ENCODE results near the gene CCDC88B.
A peak's percentile ranks its signal among the peaks of the same experiment; 100 is the strongest.
"Not testable (repeated sequence)": the region's sequence is repeated elsewhere in the genome, so short reads cannot be mapped to it uniquely, and the experiment has no call there.

CCDC88B gene

DNA sequence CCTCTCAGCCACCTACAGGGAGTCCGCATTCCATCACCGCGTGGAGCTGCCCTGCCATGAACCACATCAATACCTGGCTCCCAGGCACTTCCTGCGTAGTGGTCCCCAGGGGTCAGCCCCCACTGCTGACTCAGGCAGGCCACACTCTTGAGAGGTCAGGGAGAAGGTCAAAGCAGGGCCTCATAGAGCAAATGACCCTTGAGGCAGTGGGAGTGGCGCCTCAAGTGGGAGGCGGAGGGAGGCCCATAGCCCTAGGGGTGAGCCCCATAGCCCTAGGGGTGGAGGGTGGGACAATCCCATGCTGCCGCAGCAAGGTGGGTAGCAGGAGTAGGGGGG, 17.1 kb upstream of the CCDC88B start:
- no peak overlapping the region for H3K4me3 ChIP-seq (ENCODE audit: low read depth, low read length)
- CTCF ChIA-PET, result interaction anchor here (0.6 to 2.9 kb wide), 6 partner anchors 9 to 78 kb away, joined by 3 to 10 read pairs (median 4); no protein-coding TSS in a partner anchor
- H3K27ac ChIP-seq (ENCODE audit: extremely low read depth, low read depth, low read length), result no peak overlapping the region
- H3K4me1 ChIP-seq (ENCODE audit: control insufficient read depth, insufficient read depth, low read length), result no peaks in the 10 kb centered on the region
- POLR2A ChIA-PET, result no interaction called here
- peaks cover 0 to 38% of the 10 kb centered on the region in 2 experiments; a peak in 1 of 3 replicates for H3K36me3 ChIP-seq (ENCODE audit: control insufficient read depth in 2 of 2, insufficient read depth in 1 of 2, low read length in 2 of 2)
- no peak for TF ChIP-seq YY2 (tag by site-specific recombination; IDR thresholded peaks at IDR 0.05)
- TF ChIP-seq, protein P1, sequence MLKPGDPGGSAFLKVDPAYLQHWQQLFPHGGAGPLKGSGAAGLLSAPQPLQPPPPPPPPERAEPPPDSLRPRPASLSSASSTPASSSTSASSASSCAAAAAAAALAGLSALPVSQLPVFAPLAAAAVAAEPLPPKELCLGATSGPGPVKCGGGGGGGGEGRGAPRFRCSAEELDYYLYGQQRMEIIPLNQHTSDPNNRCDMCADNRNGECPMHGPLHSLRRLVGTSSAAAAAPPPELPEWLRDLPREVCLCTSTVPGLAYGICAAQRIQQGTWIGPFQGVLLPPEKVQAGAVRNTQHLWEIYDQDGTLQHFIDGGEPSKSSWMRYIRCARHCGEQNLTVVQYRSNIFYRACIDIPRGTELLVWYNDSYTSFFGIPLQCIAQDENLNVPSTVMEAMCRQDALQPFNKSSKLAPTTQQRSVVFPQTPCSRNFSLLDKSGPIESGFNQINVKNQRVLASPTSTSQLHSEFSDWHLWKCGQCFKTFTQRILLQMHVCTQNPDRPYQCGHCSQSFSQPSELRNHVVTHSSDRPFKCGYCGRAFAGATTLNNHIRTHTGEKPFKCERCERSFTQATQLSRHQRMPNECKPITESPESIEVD (tag by site-specific recombination; IDR thresholded peaks at IDR 0.05), result no peak
- TF ChIP-seq ZNF266 (tag by site-specific recombination; IDR thresholded peaks at IDR 0.05; ENCODE audit: low read depth), result no peak
- TF ChIP-seq, protein P2, sequence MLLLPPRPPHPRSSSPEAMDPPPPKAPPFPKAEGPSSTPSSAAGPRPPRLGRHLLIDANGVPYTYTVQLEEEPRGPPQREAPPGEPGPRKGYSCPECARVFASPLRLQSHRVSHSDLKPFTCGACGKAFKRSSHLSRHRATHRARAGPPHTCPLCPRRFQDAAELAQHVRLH (tag by site-specific recombination; IDR thresholded peaks at IDR 0.05), result no peak
- TF ChIP-seq, protein P3, sequence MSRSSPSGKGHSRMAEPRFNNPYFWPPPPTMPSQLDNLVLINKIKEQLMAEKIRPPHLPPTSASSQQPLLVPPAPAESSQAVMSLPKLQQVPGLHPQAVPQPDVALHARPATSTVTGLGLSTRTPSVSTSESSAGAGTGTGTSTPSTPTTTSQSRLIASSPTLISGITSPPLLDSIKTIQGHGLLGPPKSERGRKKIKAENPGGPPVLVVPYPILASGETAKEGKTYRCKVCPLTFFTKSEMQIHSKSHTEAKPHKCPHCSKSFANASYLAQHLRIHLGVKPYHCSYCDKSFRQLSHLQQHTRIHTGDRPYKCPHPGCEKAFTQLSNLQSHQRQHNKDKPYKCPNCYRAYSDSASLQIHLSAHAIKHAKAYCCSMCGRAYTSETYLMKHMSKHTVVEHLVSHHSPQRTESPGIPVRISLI (tag by site-specific recombination; IDR thresholded peaks at IDR 0.05), result no peak
- TF ChIP-seq ZFHX2 (tag by site-specific recombination; conservative IDR thresholded peaks at IDR 0.05), result no peak
- TF ChIP-seq ZBTB21 (tag by site-specific recombination; IDR thresholded peaks at IDR 0.05), result no peak
- 0 out of 2 replicates have a peak, but pooled peaks have one; percentile 18 for TF ChIP-seq GLIS2 (tag by site-specific recombination; IDR thresholded peaks at IDR 0.05)
- TF ChIP-seq ZIC2 (tag by site-specific recombination; IDR thresholded peaks at IDR 0.05), result peak; percentile 80
- no peak for TF ChIP-seq KLF8 (tag by site-specific recombination; IDR thresholded peaks at IDR 0.05)
- no peaks in the 10 kb centered on the region for H3K9me3 ChIP-seq (ENCODE audit: control insufficient read depth, insufficient read depth, low read depth, low read length)

DNA sequence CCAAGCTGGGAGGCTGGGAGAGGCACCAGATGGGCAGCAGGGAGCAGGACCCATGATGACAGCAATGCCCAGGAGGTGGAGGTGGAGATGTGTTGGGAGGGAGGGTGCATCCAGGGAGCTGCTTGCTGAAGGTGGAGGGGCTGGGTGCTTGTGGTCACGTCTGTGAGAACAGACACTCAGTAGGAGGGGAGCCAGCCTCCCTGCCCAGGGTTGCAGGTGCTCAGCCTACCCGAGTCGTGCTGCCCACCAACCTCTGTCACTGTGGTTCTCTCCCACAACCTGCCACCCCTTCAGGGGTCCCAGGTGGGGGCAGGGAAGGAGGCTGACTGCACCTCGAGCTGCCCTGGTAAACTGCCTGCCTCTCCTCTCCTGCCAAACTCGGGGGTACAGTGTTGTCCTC, 16.6 kb upstream of the CCDC88B start:
- Histone ChIP-seq H3K4me1 (ENCODE audit: control insufficient read depth, insufficient read depth, low read length) (no peaks in the 10 kb centered on the region), H3K9me3 (ENCODE audit: control insufficient read depth, insufficient read depth, low read depth, low read length) (no peaks in the 10 kb centered on the region), H3K36me3 (ENCODE audit: control insufficient read depth in 2 of 2, insufficient read depth in 1 of 2, low read length in 2 of 2) (peaks cover 0 to 38% of the 10 kb centered on the region in 2 experiments; a peak in 1 of 3 replicates), H3K4me3 (ENCODE audit: low read depth, low read length) (no peak overlapping the region), H3K27ac (ENCODE audit: extremely low read depth, low read depth, low read length) (no peak overlapping the region)
- TF ChIP-seq YY1 (tag by site-specific recombination; IDR thresholded peaks at IDR 0.05) (no peak), ZNF239 (tag by site-specific recombination; IDR thresholded peaks at IDR 0.05) (no peak), ZNF658 (tag by site-specific recombination; IDR thresholded peaks at IDR 0.05) (no peak), ZNF426 (tag by site-specific recombination; IDR thresholded peaks at IDR 0.05) (no peak), ZNF623 (tag by site-specific recombination; IDR thresholded peaks at IDR 0.05) (no peak)
- TF ChIP-seq, protein P4, sequence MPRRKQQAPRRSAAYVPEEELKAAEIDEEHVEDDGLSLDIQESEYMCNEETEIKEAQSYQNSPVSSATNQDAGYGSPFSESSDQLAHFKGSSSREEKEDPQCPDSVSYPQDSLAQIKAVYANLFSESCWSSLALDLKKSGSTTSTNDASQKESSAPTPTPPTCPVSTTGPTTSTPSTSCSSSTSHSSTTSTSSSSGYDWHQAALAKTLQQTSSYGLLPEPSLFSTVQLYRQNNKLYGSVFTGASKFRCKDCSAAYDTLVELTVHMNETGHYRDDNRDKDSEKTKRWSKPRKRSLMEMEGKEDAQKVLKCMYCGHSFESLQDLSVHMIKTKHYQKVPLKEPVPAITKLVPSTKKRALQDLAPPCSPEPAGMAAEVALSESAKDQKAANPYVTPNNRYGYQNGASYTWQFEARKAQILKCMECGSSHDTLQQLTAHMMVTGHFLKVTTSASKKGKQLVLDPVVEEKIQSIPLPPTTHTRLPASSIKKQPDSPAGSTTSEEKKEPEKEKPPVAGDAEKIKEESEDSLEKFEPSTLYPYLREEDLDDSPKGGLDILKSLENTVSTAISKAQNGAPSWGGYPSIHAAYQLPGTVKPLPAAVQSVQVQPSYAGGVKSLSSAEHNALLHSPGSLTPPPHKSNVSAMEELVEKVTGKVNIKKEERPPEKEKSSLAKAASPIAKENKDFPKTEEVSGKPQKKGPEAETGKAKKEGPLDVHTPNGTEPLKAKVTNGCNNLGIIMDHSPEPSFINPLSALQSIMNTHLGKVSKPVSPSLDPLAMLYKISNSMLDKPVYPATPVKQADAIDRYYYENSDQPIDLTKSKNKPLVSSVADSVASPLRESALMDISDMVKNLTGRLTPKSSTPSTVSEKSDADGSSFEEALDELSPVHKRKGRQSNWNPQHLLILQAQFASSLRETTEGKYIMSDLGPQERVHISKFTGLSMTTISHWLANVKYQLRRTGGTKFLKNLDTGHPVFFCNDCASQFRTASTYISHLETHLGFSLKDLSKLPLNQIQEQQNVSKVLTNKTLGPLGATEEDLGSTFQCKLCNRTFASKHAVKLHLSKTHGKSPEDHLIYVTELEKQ (tag by site-specific recombination; IDR thresholded peaks at IDR 0.05; ENCODE audit: borderline replicate concordance), result no peak
- ChIA-PET POLR2A (interaction anchor here (0.8 to 1.2 kb wide), 2 partner anchors 19 to 53 kb away, joined by 4 to 5 read pairs; no protein-coding TSS in a partner anchor), CTCF (interaction anchor here (0.6 to 2.9 kb wide), 6 partner anchors 8 to 31 kb away, joined by 3 to 10 read pairs (median 6); no protein-coding TSS in a partner anchor)

DNA sequence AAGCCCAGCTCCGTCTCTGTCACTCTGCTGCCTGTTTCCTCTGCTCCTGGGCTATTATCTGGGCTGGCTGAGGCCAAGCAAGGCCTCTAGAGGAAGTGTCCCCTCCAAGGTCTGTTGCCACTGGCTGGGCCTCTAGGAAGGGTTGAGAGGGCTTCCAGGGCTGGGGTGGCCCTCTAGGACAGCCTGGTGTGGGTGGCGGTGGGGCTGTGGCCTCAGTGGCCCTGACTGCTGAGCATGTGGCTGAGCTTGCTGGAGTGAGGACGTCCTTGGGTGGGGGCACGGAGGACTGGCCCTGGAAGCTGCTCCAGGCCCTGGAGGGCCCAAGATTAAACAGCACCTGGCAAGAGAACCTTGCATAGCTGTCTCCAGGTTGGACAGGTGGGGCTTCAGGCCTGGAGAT, 16.0 kb upstream of the CCDC88B start:
- H3K36me3 ChIP-seq (ENCODE audit: control insufficient read depth in 2 of 2, insufficient read depth in 1 of 2, low read length in 2 of 2), result peaks cover 0 to 38% of the 10 kb centered on the region in 2 experiments; a peak in 1 of 3 replicates
- ChIA-PET CTCF (interaction anchor here (0.6 to 2.9 kb wide), 4 partner anchors 13 to 31 kb away, joined by 5 to 10 read pairs (median 6); no protein-coding TSS in a partner anchor), POLR2A (interaction anchor here (0.8 to 1.2 kb wide), 2 partner anchors 18 to 53 kb away, joined by 4 to 5 read pairs; no protein-coding TSS in a partner anchor)
- H3K4me3 ChIP-seq (ENCODE audit: low read depth, low read length); H3K27ac ChIP-seq (ENCODE audit: extremely low read depth, low read depth, low read length); H3K9me3 ChIP-seq (ENCODE audit: control insufficient read depth, insufficient read depth, low read depth, low read length); H3K4me1 ChIP-seq (ENCODE audit: control insufficient read depth, insufficient read depth, low read length): not testable (repeated sequence)
